Testis (tissue), 5 donors: Measurements from ENCODE around the gene TOMM40. TPM values are rescaled to one million over a fixed set of nuclear protein-coding genes. Genes with fewer than 3 reads are reported as not detected.

Experiments
- DNase-seq: peaks from one replicate; pipeline ENCODE4 v3.0.0-alpha.2; 2019
- H3K27ac ChIP-seq, 2 donors: fragments of 200-600 bp; sonication (generic); one replicate each; pipeline ENCODE4 v1.5.1; 2019
- H3K27me3 ChIP-seq: fragments of 200-600 bp; sonication (generic); one replicate; pipeline ENCODE4 v1.5.1; 2019
- H3K36me3 ChIP-seq: fragments of 200-600 bp; sonication (generic); one replicate; pipeline ENCODE4 v1.5.1; 2017; ENCODE audit warnings: low read depth; ENCODE audit errors: missing control alignments
- H3K4me1 ChIP-seq: fragments of 200-600 bp; sonication (generic); one replicate; pipeline ENCODE4 v1.5.1; 2019
- H3K4me3 ChIP-seq, 2 donors: fragments of 200-600 bp; sonication (generic); one replicate each; pipeline ENCODE4 v1.5.1; 2017 to 2019
- H3K9me3 ChIP-seq: fragments of 200-600 bp; sonication (generic); one replicate; pipeline ENCODE4 v1.5.1; 2017
- POLR2A ChIP-seq: fragments of 450-650 bp; IDR thresholded peaks from one replicate; pipeline ENCODE4 v1.6.1; 2017; ENCODE audit warnings: antibody characterized with exemption, mild to moderate bottlenecking, moderate library complexity
- WGBS, 2 donors: methylation state at CpG; one replicate each; pipeline ENCODE4 v1.1.5; 2018; 5-methylcytosine and 5-hydroxymethylcytosine counted together
- intact Hi-C: fragments of 100-400 bp; cut with DNase I; formaldehyde crosslinking; loops from one replicate; pipeline ENCODE4 v1.15.1; 2023; ENCODE audit warnings: low total_unique reads
- long read RNA-seq, 2 donors: transcript quantifications; one replicate each; lab custom pipeline, GENCODE V29; 2026
- polyA plus RNA-seq: library from polyadenylated mRNA; stranded (reverse); fragments of 350-450 nt; fragmentation: Illumina TruSeq; extraction: RNeasy Lipid Tissue Mini Kit (QIAGEN cat#74804); gene quantifications from one replicate; pipeline ENCODE4 v1.2.3, GENCODE V29; 2014; ENCODE audit warnings: low read depth, low replicate concordance; ENCODE audit not compliant: insufficient read depth
- total RNA-seq, 2 donors: library from RNA; depleted of rRNA; stranded (reverse); fragments of >200 nt; gene quantifications; one replicate each; pipeline ENCODE4 v1.2.3, GENCODE V29; 2016
- TF ChIP-seq, protein P1 (sequence below), 3 experiments: fragments of 450-650 bp in 2 of 3; fragments of 200-600 bp in 1 of 3; sonication (generic) in 1 of 3; IDR thresholded peaks; one replicate each; pipeline ENCODE4 v1.5.1; 2016 to 2019; ENCODE audit warnings: antibody characterized with exemption in 3 of 3, mild to moderate bottlenecking in 2 of 3, moderate library complexity in 1 of 3

The TOMM40 gene
- total RNA-seq = 10 to 100 TPM; 54.7 to 67.3 TPM
- 43.1 TPM for polyA plus RNA-seq
- long read RNA-seq, donor 1, transcript TOMM40-202 (10 exons, 1,709 nt) = major isoform, 25 of 53 reads
- long read RNA-seq, donor 1, transcript TOMM40-201 (10 exons, 1,707 nt) = minor isoform, 6 of 53 reads
- long read RNA-seq, donor 1, transcript TOMM40-203 (9 exons, 1,725 nt) = minor isoform, 9 of 53 reads
- long read RNA-seq, donor 1, partial matches to known transcripts = 13 of 53 reads
- long read RNA-seq, donor 1, other reads (novel, unspliced or antisense) = 0 of 53 reads
- long read RNA-seq, donor 2, transcript TOMM40-202 (10 exons, 1,709 nt) = major isoform, 14 of 28 reads
- long read RNA-seq, donor 2, partial matches to known transcripts = 8 of 28 reads
- long read RNA-seq, donor 2, other reads (novel, unspliced or antisense) = 0 of 28 reads

- intact Hi-C loops = no loop called here
- Histone ChIP-seq H3K4me3 (peak within 1 kb of the TSS; percentile 75 to 96), H3K9me3 (no peaks in the 10 kb centered on the region), H3K4me1 (peaks cover 22% of the 10 kb centered on the region), H3K36me3 (no peaks in the 10 kb centered on the region), H3K27me3 (no peaks in the 10 kb centered on the region), H3K27ac (peak within 1 kb of the TSS; percentile 87 to 94)
- DNase-seq = no peak
- 0 to 1% methylated on average over 27 to 67 of the region's 81 CpGs for WGBS, 2 donors
- TF ChIP-seq POLR2A = no peak
- TF ChIP-seq, protein P1, sequence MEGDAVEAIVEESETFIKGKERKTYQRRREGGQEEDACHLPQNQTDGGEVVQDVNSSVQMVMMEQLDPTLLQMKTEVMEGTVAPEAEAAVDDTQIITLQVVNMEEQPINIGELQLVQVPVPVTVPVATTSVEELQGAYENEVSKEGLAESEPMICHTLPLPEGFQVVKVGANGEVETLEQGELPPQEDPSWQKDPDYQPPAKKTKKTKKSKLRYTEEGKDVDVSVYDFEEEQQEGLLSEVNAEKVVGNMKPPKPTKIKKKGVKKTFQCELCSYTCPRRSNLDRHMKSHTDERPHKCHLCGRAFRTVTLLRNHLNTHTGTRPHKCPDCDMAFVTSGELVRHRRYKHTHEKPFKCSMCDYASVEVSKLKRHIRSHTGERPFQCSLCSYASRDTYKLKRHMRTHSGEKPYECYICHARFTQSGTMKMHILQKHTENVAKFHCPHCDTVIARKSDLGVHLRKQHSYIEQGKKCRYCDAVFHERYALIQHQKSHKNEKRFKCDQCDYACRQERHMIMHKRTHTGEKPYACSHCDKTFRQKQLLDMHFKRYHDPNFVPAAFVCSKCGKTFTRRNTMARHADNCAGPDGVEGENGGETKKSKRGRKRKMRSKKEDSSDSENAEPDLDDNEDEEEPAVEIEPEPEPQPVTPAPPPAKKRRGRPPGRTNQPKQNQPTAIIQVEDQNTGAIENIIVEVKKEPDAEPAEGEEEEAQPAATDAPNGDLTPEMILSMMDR (IDR thresholded peaks at IDR 0.05) = no peak
Measured at GRCh38 chr19:44891016-44891882, at the start of gene TOMM40. Gene TOMM40 (plus strand): TSS chr19:44891254. CDS start chr19:44891416, 162 bp downstream.

GRCh38 chr19:44845286-44845611 is 45.8 kb upstream of the TOMM40 start:
- H3K4me1 ChIP-seq = peaks cover 21% of the 10 kb centered on the region
- H3K36me3 ChIP-seq = no peaks in the 10 kb centered on the region
- H3K27ac ChIP-seq = peak overlapping the region; percentile 83 to 88
- no peak for DNase-seq
- H3K9me3 ChIP-seq = no peaks in the 10 kb centered on the region
- 5% methylated on average over 12 of the region's 12 CpGs for WGBS, 2 donors
- TF ChIP-seq, protein P1 (IDR thresholded peaks at IDR 0.05) = no peak
- no peak for TF ChIP-seq POLR2A
- H3K4me3 ChIP-seq = peak overlapping the region; percentile 94 to 95
- no peaks in the 10 kb centered on the region for H3K27me3 ChIP-seq
- intact Hi-C loops = loop anchor here (10.0 kb wide), 1 partner anchor 60 kb away; no protein-coding TSS in a partner anchor

- TF ChIP-seq, protein P1 (IDR thresholded peaks at IDR 0.05) = peak; percentile 69 to 84 (median 82)
- peak; percentile 39 for TF ChIP-seq POLR2A
- no peaks in the 10 kb centered on the region for H3K36me3 ChIP-seq
- H3K27ac ChIP-seq = peak within 1 kb of the TSS; percentile 98 to 99
- H3K9me3 ChIP-seq = no peaks in the 10 kb centered on the region
- intact Hi-C loops = loop anchor here (10.0 kb wide), 1 partner anchor 61 kb away; no protein-coding TSS in a partner anchor
- WGBS, 2 donors = 0% methylated on average over 36 to 67 of the region's 67 CpGs
- H3K27me3 ChIP-seq = no peaks in the 10 kb centered on the region
- peak; percentile 100 for DNase-seq
- peaks cover 27% of the 10 kb centered on the region for H3K4me1 ChIP-seq
- peak within 1 kb of the TSS; percentile 94 to 95 for H3K4me3 ChIP-seq
Measured at GRCh38 chr19:44845612-44846454, 45.2 kb upstream of the TOMM40 start, which contains the start of gene NECTIN2. Gene NECTIN2 (plus strand): TSS chr19:44846297. CDS start chr19:44846526, 229 bp downstream.

GRCh38 chr19:44846455-44847143 is 44.5 kb upstream of the TOMM40 start:
- DNase-seq = no peak
- 0 to 1% methylated on average over 20 to 40 of the region's 51 CpGs for WGBS, 2 donors
- Histone ChIP-seq H3K4me3 (peak overlapping the region; percentile 94 to 95), H3K36me3 (no peaks in the 10 kb centered on the region), H3K9me3 (no peaks in the 10 kb centered on the region), H3K27me3 (no peaks in the 10 kb centered on the region), H3K4me1 (peaks cover 30% of the 10 kb centered on the region), H3K27ac (peak overlapping the region; percentile 98 to 99)
- intact Hi-C loops = loop anchor here (10.0 kb wide), 1 partner anchor 62 kb away; no protein-coding TSS in a partner anchor
- TF ChIP-seq, protein P1 (IDR thresholded peaks at IDR 0.05) = no peak
- TF ChIP-seq POLR2A = no peak
